Mucosa of rectum (tissue), 2 donors: ENCODE results near the gene RASSF8.

Experiments
- H3K27ac ChIP-seq, 2 donors: one replicate each; pipeline ENCODE4 v1.7.0; 2013; ENCODE audit warnings: inconsistent platforms in 2 of 2, low read depth in 2 of 2, low read length in 2 of 2
- H3K27me3 ChIP-seq, 2 donors: one replicate each; pipeline ENCODE4 v1.7.0; 2013; ENCODE audit warnings: low read length in 2 of 2; ENCODE audit not compliant: control insufficient read depth in 2 of 2, insufficient read depth in 2 of 2
- H3K36me3 ChIP-seq, 2 donors: one replicate each; pipeline ENCODE4 v1.7.0; 2013; ENCODE audit warnings: low read length in 2 of 2; ENCODE audit not compliant: control insufficient read depth in 2 of 2, insufficient read depth in 2 of 2
- H3K4me1 ChIP-seq, 2 donors: one replicate each; pipeline ENCODE4 v1.7.0; 2013; ENCODE audit warnings: low read length in 2 of 2, mild to moderate bottlenecking in 1 of 2; ENCODE audit not compliant: control insufficient read depth in 2 of 2, insufficient read depth in 2 of 2
- H3K4me3 ChIP-seq, 2 donors: one replicate each; pipeline ENCODE4 v1.7.0; 2013; ENCODE audit warnings: low read length in 2 of 2
- H3K9ac ChIP-seq, 2 donors: one replicate each; pipeline ENCODE4 v1.7.0; 2013; ENCODE audit warnings: low read length in 2 of 2, low read depth in 1 of 2, mild to moderate bottlenecking in 1 of 2
- H3K9me3 ChIP-seq, 2 donors: one replicate each; pipeline ENCODE4 v1.7.0; 2013; ENCODE audit warnings: low read length in 2 of 2; ENCODE audit not compliant: control insufficient read depth in 2 of 2
- donor health status: healthy.
- donor health status: Normal muscosa, but diverticular disease.

RASSF8 gene

DNA sequence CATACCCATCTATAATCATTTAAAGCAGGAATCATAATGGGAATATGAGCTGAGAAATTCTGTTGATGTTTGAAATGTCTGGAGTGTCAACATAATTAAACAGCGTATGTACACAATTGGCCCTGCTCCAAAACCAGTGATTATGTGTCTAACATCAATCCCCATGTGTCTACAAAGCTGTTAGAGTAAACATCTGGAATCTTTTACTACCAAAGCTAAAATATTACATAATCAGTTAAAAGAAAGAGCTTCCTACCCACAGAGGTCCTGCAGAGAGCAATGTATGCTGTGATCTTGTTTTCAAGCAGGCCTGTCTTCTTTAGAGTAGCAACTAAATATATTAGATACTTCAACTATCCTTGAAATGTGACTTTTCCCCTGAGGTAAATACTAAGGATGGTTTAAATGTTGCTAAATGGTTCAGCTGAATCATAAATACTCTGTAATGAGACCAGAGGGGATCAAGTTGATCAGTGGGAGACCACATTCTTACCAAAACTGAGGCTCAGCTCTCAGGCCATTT, 74.3 kb downstream of the RASSF8 start:
- H3K4me3 ChIP-seq: no peak overlapping the region
- no peaks in the 10 kb centered on the region for H3K4me1 ChIP-seq
- no peak overlapping the region for H3K27ac ChIP-seq
- H3K27me3 ChIP-seq: no peaks in the 10 kb centered on the region
- no peak overlapping the region for H3K9ac ChIP-seq
- no peaks in the 10 kb centered on the region for H3K36me3 ChIP-seq
- no peaks in the 10 kb centered on the region for H3K9me3 ChIP-seq

- no peak overlapping the region for H3K27ac ChIP-seq
- no peaks in the 10 kb centered on the region for H3K9me3 ChIP-seq
- H3K9ac ChIP-seq: no peak overlapping the region
- no peaks in the 10 kb centered on the region for H3K27me3 ChIP-seq
- H3K4me1 ChIP-seq: no peaks in the 10 kb centered on the region
- no peaks in the 10 kb centered on the region for H3K36me3 ChIP-seq
- no peak overlapping the region for H3K4me3 ChIP-seq
These were observed 76.1 kb downstream of the RASSF8 start for GRCh38 chr12:26034371-26035142.

GRCh38 chr12:26036877-26037276, 78.4 kb downstream of the RASSF8 start:
- Histone ChIP-seq H3K9me3 (no peaks in the 10 kb centered on the region), H3K36me3 (no peaks in the 10 kb centered on the region), H3K9ac (no peak overlapping the region), H3K4me1 (no peaks in the 10 kb centered on the region), H3K27ac (no peak overlapping the region), H3K4me3 (no peak overlapping the region), H3K27me3 (no peaks in the 10 kb centered on the region)

DNA sequence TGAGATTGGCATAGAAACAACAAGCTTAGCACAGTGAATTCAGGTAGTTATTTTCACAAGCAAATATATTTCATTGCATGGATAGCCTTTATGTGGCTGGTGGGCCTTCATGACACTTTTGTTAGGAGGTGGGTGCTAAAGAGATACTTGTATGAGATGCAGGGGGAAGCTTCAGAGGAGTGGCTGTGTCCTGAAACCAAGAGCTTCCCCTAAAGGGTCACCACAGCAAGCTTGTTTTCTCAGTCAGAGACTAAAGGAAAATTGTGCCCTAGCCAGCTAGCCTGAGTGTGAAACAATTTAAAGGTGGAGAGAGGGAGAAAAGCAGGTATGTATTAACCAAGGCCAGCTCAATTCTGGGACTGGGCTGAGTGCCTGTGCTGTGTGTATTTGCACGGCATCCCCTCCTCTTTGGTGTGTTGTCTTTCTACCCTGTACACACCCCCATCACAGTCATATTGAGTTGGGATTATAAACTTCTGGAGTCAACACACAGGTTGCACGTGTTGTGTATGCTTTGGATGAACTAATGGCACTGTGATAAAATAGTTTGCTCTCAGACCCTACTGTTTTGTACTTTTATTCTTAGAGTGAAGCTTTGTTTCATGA, 79.2 kb downstream of the RASSF8 start:
- Histone ChIP-seq H3K4me3 (no peak overlapping the region), H3K27ac (no peak overlapping the region), H3K4me1 (no peaks in the 10 kb centered on the region), H3K27me3 (no peaks in the 10 kb centered on the region), H3K9me3 (no peaks in the 10 kb centered on the region), H3K9ac (no peak overlapping the region), H3K36me3 (no peaks in the 10 kb centered on the region)

GRCh38 chr12:26042645-26043044, 84.2 kb downstream of the RASSF8 start:
- Histone ChIP-seq H3K27ac (no peak overlapping the region), H3K4me1 (no peaks in the 10 kb centered on the region)

DNA sequence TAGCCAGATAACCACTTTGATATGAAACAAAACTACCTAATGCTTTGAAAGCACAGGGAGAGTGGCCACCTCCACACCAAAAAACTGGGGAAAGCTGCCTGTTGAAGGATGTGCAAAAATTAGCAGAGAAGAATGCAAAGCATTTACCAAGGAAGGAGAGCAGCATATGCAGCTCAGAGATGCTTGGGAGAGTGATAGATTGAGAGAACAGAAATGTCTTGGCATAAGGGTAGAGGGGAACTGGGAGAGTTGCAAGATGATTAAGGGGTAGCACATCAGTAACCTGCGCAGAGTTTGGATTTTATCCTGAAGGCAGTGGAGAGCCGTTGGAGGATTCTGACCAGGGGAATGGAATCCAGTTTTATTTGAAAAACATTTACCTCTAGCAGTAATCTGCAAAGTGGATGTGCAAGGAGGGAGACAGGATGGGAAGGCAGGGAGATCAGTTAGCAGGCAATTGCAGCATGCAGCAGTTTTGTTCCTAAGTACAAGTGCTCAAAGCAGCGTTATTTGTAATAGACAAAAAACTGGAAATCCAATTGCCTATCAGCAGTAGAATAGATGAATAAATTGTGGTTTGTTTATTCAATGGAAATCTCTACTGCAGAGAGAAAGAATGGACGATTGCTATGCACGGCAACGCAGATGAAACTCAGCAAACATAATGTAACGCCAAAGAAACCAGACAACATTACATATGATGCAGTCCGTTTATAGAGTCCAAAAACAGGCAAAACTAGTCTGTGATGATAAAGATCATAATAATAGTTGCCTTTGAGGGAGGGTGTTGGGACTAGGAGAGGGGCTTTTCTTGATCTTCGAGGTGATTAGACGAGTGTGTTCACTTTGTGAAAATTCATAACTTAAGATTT, 84.9 kb downstream of the RASSF8 start:
- H3K4me1 ChIP-seq: no peaks in the 10 kb centered on the region
- no peak overlapping the region for H3K27ac ChIP-seq
- H3K9ac ChIP-seq: no peak overlapping the region
- H3K9me3 ChIP-seq: no peaks in the 10 kb centered on the region
- H3K4me3 ChIP-seq: no peak overlapping the region
- H3K27me3 ChIP-seq: no peaks in the 10 kb centered on the region
- no peaks in the 10 kb centered on the region for H3K36me3 ChIP-seq

More at GRCh38 chr12:26042645-26043044, 84.2 kb downstream of the RASSF8 start:
- no peaks in the 10 kb centered on the region for H3K27me3 ChIP-seq
- H3K36me3 ChIP-seq: no peaks in the 10 kb centered on the region
- no peak overlapping the region for H3K9ac ChIP-seq
- H3K9me3 ChIP-seq: no peaks in the 10 kb centered on the region
- no peak overlapping the region for H3K4me3 ChIP-seq

DNA sequence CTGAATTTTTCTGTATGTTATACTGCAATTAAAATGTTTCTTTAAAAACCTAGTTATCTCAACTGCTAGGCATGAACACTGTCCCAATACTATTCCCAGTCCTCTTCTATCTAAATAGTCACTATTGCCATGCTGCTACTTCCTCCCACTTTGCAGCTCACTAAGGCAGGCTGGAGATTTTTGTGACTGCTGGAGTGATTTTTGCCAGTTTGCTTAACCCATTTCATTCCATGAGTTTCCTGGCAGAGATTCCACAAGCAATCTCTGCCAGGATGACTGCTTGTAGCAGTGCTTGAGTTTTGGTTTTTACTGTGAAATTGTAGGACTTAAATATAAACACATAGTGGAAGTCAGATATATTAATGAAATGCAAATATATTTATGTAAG, 85.5 kb downstream of the RASSF8 start:
- no peak overlapping the region for H3K27ac ChIP-seq
- H3K9ac ChIP-seq: no peak overlapping the region
- H3K36me3 ChIP-seq: no peaks in the 10 kb centered on the region
- H3K27me3 ChIP-seq: no peaks in the 10 kb centered on the region
- H3K9me3 ChIP-seq: no peaks in the 10 kb centered on the region
- H3K4me1 ChIP-seq: no peaks in the 10 kb centered on the region
- no peak overlapping the region for H3K4me3 ChIP-seq

DNA sequence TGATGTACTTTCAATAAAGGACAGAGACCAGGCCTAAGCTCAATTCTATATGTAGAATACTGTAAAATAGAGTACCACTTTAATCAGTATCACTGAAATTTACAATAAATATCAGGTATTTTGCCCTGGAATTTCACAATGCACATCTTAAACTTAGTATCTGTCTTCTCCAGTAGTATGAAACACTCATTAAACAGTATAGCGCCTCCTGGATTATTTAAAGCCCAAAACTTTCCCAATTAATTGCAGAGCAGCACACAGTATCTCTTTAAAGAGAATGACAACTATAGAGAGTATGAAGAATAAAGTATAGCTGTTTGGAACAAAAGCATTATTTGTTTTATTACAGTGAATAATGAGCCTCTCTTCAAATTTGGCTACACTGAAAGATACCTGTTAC, 86.1 kb downstream of the RASSF8 start:
- Histone ChIP-seq H3K9ac (no peak overlapping the region), H3K9me3 (no peaks in the 10 kb centered on the region), H3K4me1 (no peaks in the 10 kb centered on the region), H3K4me3 (no peak overlapping the region), H3K27me3 (no peaks in the 10 kb centered on the region), H3K36me3 (no peaks in the 10 kb centered on the region), H3K27ac (no peak overlapping the region)

GRCh38 chr12:26046203-26046602, 87.7 kb downstream of the RASSF8 start:
- H3K4me1 ChIP-seq: no peaks in the 10 kb centered on the region
- no peak overlapping the region for H3K9ac ChIP-seq
- no peak overlapping the region for H3K4me3 ChIP-seq
- H3K27ac ChIP-seq: no peak overlapping the region
- H3K36me3 ChIP-seq: no peaks in the 10 kb centered on the region
- no peaks in the 10 kb centered on the region for H3K27me3 ChIP-seq
- no peaks in the 10 kb centered on the region for H3K9me3 ChIP-seq

DNA sequence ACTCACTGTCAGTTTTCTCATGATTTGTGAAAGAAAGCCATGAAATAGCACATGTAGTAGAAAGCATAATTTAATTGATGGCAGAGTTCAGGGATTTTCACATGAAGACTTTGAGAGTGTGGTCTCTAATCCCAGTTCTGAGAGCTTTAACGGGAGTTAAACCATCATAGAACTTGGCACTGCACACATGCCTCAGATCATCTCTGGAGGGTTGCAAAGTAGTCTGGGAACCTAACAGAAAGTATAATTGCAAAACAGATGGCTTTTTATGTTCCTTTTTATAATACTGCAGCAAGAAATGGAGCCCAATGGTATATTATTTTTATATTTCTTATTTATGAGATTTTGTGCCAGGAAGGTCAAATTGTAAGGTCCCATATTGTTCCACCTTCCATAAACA, 88.4 kb downstream of the RASSF8 start:
- Histone ChIP-seq H3K4me3 (no peak overlapping the region), H3K9ac (no peak overlapping the region), H3K27ac (no peak overlapping the region), H3K9me3 (no peaks in the 10 kb centered on the region), H3K4me1 (no peaks in the 10 kb centered on the region), H3K36me3 (no peaks in the 10 kb centered on the region), H3K27me3 (no peaks in the 10 kb centered on the region)
